GM18526 (cell line): ENCODE measurements around the gene MRPL49.

Source experiments
- POLR2A ChIP-seq: IDR thresholded peaks from 3 replicates; pipeline ENCODE4 v1.6.1; 2011; ENCODE audit not compliant: insufficient read length; ENCODE audit errors: extremely low read depth

MRPL49 gene

GRCh38 chr11:65160643-65161042 lies 38.5 kb downstream of the MRPL49 start:
- TF ChIP-seq POLR2A, result no peak

- no peak for TF ChIP-seq POLR2A
These were observed 41.6 kb downstream of the MRPL49 start for GRCh38 chr11:65163684-65164083.

DNA sequence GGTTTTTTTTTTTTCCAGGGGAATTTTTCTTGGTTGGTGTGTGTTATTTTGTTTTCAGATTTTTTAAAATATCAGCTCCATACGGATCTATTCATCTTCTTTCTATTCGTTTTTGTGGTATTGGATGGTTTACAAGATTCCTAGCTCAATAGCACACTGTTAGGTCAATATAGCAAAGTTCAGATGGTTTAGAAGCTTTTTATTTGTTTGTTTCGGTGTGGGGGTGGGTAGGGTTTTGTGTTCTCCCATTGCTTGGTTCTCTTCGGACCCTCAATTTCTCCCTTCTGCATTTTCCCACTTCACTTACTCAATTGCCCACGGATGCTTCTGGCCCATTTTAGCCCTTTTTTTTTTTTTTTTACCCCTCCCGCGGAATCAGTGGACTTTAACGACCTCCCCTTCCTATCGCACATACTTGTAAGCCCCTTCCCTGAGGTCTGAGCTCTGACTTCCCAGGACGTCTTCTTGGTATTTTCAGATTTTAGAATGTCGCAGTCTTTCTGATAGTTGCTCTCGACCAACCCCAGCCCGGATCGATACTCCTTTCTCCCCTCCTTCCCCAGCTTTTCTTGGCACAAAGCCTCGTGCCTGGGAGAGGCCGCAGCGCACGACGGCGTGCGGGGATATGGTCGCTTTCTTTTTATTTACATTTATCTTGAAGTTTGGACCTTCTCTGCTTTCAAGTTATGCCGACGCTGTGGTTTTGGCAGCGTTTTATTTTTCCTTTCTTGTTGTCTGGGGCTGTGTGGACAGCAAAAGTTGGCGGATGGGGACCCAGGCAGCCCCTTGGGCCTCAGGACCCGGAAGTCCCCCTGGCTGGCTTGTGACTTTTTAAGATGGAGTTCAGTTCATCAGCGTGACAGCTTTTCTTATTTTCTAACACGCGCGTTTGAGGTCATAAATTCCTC lies 43.5 kb downstream of the MRPL49 start:
- no peak for TF ChIP-seq POLR2A

- TF ChIP-seq POLR2A, result no peak
These were observed 44.8 kb downstream of the MRPL49 start for GRCh38 chr11:65166893-65167292.

DNA sequence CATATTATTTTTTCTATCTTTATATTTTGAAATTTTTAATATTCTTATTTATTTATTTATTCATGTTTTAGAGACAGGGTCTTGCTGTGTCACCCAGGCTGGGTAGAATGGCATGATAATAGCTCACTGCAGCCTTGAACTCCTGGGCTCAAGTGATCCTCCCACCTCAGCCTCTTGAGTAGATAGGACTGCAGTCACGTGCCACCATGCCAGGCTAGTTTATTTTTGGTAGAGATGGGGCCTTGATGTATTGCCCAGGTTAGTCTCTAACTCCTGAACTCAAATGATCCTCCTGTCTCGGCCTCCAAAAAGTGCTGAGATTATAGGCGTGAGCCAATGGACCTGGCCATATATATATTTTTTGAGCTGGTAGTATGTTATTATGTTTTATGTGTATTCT lies 45.5 kb downstream of the MRPL49 start:
- TF ChIP-seq POLR2A, result no peak

DNA sequence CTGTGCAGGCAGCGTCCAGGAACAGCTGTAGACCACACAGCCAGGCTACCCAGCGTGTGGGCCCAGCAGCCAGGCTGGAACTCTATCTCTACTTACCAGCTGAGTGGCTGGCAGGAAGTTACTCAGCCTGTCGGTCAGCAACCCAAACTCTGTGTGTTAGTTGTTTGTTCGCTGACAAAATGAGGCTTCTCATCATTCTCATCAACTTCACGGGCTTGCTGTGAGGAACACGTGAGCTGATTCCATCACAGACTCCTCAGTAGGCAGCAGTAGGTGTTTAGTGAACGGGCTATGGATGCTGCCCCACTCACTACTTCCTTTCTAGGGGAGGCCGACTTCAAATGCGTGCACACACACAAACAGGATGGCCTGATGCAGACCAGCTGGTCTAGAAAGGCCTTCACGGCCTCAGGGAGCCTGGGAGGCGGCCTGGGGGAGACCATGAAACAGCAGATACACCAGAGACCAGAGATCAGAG lies 47.1 kb downstream of the MRPL49 start:
- no peak for TF ChIP-seq POLR2A

GRCh38 chr11:65170058-65170534 lies 48.0 kb downstream of the MRPL49 start, which contains the start of gene SPDYC:
Gene SPDYC (plus strand): TSS chr11:65170233. CDS start chr11:65171358, 1,125 bp downstream.
- no peak for TF ChIP-seq POLR2A

DNA sequence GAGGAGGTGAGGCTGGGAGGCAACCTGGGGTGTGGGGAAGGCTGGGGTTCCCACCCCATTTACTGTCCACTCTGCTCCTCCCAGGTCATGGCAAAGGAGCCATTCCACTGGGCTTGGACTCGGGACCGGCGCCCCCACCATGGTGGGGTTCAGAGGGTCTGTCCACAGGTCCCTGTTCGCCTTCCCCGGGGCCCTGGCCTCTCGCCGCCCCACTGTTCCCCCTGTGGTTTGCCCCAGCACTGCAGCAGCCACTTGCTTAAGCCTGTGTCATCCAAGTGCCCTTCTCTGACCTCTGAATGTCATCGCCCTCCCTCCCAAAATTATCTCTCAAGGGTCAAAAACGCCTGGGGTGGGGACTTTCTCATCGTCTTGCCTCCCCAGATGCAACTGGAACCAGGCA lies 50.5 kb downstream of the MRPL49 start:
- TF ChIP-seq POLR2A, result no peak
